GM23248 (cell line): Measurements from ENCODE around the gene FRMPD3.

ENCODE experiments used
- EZH2 ChIP-seq: fragments of 200-600 bp; sonication (generic); IDR thresholded peaks from 2 replicates; pipeline ENCODE4 v1.6.1; 2018; ENCODE audit warnings: antibody characterized with exemption, mild to moderate bottlenecking; ENCODE audit not compliant: insufficient read depth, poor library complexity, severe bottlenecking
- EZH2phosphoT487 ChIP-seq: fragments of 200-600 bp; sonication (generic); IDR thresholded peaks from 2 replicates; pipeline ENCODE4 v1.6.1; 2018; ENCODE audit warnings: antibody characterized with exemption, moderate library complexity, mild to moderate bottlenecking, low read depth; ENCODE audit not compliant: insufficient read depth

- TF ChIP-seq EZH2phosphoT487 (no peak), EZH2 (no peak)
Measured at GRCh38 chrX:107442914-107443527, 6.4 kb upstream of the FRMPD3 start.
